Stimulated activated CD8-positive, alpha-beta memory T cell treated with anti-CD3 and anti-CD28 coated beads, Interleukin-15, amount 100 ng/mL, for 24 hours (primary cell): Measurements from ENCODE around the gene ANKZF1.

Experiments
- DNase-seq: peaks from one replicate; pipeline ENCODE4 v3.0.0-alpha.2; 2020; ENCODE audit warnings: low read depth

The ANKZF1 gene

GRCh38 chr2:219228041-219228910 is 1.3 kb upstream of the ANKZF1 start:
- no peak for DNase-seq

DNA sequence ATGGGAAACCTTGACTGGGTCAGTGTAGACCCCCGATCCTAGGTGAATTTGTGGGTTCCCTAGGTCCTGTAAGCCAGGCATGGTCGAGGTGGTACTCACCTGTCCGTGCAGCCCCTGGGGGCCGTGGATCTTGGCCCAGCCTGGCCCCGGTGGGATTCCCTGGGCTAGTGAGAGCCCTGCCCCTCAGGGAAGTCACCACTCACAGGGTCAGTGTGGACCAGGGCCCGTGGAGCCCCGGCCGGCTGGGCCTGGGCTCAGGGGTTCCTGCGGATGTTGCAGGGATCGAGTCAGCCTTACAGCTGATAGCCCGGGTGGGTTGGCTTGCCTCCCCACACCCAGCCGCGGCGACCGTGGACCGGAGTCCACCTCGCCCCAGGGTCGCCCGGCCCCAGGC is 698 bp upstream of the ANKZF1 start:
- no peak for DNase-seq

- DNase-seq, result no peak
Observed at GRCh38 chr2:219230059-219230540, 494 bp downstream of the ANKZF1 start.

DNA sequence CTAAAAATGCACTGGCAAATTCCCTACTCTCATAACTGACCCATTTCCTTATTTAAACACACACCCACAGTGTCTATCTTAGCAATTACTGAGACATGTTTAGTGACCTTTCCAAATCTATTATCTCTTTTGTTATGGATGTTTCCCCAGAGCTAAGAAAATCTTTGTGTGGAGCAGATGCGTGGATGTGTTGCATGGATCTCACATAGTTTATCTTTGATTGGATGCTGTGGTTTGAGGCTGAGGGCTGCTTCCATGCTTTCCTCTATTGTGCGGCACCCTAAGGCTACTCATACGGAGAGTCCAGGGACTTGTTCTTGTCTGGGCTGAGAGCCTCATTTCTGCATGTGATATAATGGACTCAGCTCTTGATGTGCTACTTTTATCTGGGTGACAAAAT is 4.7 kb downstream of the ANKZF1 start:
- DNase-seq, result no peak

DNA sequence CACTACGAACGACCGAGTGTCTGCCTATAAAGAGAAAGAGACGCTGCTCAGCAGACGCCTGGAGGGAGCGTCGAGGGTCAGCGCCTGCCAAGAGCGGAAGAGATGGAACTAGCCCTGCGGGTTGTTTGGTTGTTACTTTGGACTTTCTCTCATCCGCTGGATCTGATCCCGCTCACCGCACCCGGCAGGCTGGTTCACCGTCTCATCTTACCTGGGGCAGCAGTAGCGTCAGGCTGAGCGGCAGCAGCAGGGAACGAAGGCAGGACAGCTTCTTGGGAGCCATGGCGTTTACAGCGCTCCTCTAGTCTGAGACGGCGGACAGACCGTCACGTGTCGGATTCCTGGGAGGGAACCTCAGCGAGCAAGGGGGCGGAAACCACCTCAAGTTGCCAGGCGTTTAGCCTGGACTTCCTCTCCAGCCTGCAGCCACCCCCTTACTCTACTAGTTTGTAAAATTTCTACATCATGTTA is 13.7 kb downstream of the ANKZF1 start:
- DNase-seq, result no peak

- no peak for DNase-seq
Observed at GRCh38 chr2:219244789-219245147, 15.2 kb downstream of the ANKZF1 start.

DNA sequence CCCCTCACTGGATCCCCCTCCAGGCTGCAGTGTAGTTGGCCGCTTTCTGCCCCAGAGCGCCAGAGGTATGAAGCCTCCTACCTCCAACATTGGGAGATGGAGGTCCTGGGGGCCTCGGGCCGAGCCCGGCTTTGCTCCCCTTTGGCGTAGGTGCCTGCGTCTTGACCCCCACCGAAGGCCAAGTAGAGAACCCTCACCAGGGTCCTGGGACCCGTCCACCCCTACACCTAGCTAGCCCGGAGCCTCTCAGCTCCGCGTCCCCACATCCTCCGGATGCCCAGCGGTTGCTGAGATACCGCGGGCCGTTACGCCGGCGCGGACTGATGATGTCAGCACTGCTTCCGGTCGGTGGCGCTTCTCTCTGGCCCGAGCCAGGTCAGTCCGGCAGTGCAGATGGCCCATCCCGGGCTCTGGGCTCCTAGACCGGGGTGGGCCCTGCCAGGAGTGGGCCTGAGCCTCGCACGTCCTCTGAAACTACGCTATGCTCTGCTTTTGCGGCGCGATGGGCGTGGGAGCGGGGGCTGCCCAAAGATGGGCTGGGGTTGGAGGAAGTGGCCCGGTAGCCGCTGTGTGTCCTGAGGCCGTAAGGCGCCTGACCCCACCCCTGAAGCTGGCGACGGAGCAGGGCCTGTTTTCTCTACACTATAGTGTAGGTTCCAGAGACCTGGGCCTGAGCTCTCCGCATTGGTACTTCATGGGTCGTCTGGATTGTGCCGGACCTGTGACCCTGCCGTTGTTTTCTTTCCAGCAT is 15.7 kb downstream of the ANKZF1 start, which contains the start of the genes GLB1L and STK16:
Gene GLB1L (minus strand): TSS at position 297 of the 751 bp plus-strand sequence. CDS start 1,871 bp downstream, outside the sequence.
Gene STK16 (plus strand): TSS at position 332 of the 751 bp plus-strand sequence. CDS start 521 bp downstream, outside the sequence.
- DNase-seq, result peak; percentile 95

DNA sequence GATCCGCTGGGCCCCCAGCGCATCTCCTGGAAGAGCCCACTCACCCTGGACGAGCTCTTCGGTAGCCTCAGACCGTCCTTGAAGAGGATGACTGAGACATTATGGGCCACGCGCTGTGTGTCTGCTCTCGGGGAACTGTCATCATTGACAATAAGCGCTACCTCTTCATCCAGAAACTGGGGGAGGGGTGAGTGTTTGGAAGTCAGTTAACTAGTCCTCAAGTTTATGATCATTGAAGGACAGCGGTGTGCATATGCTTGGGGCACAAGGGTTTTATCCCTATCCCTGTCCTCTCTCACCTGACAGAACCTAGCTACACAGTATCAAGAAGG is 16.3 kb downstream of the ANKZF1 start:
- DNase-seq, result no peak

GRCh38 chr2:219246559-219246958 is 17.0 kb downstream of the ANKZF1 start:
- no peak for DNase-seq

GRCh38 chr2:219247678-219248642 is 18.4 kb downstream of the ANKZF1 start:
- DNase-seq, result no peak

DNA sequence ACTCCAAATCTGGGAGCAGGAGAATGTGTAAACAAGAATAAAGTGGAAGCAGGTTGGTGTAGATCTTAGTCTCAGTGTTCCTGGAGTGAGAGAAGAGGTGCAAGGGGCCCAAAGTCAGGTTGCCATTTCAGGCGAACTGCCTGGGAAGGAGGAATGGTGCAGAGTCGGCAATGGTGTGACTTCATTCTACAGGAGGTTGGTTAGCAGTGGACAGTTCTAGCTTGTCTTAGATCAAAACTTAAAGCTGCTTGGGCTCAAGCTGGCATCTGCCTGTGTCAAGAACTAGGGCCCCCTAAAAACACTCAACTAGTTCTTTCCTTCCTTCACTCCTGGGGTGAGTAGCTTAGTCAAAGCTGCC is 19.2 kb downstream of the ANKZF1 start:
- no peak for DNase-seq

DNA sequence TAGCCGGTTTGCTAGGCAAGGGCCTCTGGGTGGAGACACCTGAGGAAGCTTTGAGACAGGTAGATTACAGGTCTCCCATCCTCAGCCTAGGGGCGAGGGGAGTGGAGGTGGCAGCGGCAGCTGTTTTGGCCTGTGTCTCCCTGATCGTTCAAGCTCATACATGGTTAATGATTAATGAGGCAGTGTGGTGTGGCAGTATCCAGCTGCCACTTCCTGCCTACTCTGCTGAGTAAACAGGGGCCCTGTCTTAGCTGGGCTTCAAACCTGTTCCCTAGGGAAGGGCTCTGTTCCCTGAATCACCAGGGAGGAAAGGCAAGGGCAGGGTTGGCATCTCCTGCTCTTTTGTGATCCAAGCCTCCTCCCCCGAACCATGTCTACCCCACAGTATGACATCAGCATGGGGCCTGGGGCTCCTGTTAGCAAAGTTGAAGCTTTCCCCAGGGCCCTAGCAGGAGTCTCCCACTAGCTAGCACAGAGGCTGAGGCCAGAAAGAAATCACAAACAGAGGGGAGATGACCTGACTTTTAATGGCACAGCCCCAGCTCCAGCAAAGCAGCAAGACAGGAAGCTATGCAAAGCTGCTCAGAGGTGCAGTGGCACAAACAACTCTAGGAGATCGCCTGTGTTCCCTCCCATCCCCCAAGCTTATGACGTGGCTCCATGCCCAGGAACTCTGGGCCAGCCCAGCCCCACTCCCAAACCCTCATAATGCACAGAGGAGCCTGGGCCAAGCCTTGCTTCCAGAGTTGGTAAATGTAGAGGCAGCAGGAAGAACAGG is 19.8 kb downstream of the ANKZF1 start:
- DNase-seq, result no peak

GRCh38 chr2:219250049-219250781 is 20.6 kb downstream of the ANKZF1 start:
- no peak for DNase-seq

DNA sequence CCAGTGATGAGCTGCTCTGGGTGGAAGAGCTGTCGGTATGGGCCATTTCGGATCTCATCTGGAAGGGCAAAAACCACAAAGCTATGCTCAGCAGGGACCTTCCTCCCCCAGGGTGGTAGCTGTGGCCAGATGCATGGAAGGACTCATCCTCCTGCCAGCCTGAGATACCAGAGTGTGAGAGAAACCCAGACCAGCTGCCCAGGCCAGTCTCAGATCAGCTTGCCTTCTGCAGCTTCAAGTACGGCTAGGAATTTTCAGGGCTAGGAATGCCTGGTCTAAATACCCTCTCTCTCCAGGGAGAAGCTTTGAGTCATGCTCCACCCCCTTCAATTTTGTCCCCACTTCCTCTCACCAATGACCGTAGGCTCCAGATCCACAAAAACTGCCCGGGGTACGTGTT is 22.1 kb downstream of the ANKZF1 start:
- no peak for DNase-seq

DNA sequence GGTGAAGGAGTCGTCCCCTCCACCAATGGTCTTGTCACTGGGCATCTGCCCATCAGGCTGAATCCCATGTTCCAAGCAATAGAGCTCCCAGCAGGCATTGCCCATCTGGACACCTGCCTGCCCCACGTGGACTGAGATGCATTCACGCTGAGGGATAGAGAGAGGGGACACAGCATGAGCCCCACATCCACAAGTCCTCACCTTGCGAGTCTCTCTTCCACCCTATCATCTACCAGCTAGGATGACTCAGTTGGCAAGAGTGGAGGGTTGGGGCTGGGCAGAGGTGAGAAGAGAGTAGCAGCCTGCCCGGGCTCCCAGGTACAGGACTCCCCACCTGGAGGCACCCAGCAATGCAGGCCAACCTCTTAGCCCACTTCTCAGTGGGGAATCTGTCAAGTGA is 22.5 kb downstream of the ANKZF1 start:
- DNase-seq, result no peak

DNA sequence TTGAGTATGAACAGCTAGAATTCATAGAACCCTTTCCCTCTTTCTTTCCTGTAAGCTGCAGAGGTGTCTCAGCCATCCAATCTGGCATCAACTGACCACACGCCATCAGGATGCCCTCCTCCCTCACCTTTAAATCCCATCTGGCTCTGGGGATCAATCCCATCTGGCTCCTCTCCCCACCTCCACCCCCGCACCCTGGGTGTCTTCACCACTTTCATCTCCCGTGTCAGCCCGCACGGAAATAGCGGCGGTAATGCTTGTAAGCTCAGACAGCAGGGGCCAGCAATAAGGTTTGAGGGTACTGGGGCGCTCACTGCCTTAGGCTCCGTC is 22.9 kb downstream of the ANKZF1 start:
- DNase-seq, result no peak

DNA sequence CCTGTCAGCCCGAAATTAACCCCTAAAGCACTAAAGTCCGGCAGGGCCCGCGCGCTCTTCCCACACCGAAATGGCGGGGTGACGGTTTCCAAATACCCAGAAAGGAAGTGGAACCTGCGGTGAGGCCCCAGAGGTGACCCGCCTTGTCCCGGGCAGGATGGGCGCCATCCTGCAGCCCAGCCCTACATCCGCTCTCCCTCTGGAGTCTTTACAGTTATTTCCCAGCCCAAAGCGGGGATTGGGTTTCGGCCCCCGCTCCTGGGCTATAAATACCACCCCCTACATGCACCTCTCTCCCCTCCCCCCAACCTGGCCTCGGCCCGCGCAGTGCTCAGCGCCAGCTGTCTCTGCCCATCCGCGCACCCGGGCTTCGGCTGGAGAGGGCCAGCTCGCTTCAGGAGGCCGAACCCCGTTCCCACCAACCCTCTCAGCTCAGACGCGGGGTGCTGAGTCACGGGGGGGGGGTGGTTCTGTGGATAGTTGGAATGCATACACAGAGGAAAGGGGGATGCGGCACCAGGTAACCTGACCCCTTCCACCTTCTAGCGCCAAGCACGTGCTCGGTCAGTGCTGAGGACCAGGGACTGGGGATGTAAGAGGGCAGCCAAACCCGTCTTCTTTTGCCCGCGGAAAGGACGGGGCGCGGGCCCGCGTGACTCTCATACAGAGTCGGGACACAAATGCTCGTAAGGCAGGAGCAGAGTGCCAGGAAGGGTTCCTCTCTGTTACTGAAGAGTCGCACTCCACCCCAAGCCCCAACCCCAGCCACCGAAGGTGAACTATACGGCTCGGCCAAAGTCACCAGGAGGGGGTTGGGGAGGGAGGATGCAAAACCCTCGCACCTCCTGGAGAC is 23.5 kb downstream of the ANKZF1 start, which contains the start of gene TUBA4B:
Gene TUBA4B (plus strand): TSS at position 344 of the 853 bp plus-strand sequence. CDS start 165 bp downstream, at position 509.
- no peak for DNase-seq

DNA sequence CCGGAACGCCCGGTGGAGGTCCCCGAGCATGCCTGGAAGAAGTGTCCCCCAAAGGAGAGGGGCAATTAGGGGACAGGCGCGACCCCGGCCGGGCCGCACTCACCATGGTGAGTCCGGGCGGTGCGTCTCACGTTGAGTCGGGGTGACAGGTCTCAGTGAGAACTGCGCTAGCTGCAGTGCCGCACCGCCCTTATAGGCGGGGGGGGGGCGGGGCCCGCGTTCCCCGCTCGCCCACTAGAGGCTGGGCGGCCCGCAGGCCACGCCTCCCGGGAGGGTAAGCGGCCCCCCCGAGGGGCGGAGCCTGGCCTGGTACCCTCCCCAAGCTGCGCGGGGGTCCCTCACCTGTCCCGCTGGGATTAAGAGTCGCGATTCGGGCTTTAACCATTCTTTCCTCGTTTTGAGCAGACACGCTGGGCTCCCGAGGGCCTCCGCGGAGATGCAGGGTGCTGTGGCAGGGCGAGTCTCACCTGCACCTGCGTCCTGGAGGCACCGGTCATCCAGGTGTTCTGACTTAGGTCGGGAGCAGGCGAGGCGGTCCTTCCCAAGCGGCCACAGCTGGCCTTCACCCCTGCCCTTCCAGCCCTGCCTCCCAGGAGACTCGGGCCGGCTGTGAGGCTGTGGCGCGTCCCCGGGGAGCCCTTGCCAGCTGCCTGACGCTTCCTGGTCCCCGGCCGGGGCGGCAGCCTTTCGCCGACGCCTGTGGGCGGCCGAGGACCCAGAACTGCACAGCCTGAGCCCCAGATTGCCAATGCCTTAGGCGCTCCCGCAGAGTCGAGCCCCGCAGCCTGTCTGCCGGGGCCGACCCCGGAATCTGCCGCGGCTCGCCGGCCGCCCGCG is 24.4 kb downstream of the ANKZF1 start, which contains the start of gene TUBA4A:
Gene TUBA4A (minus strand): TSS at position 166 of the 837 bp plus-strand sequence. CDS start 60 bp downstream, at position 106.
- peak; percentile 74 for DNase-seq
